ENCODE results near the gene AGBL1. TPM values are rescaled to one million over a fixed set of nuclear protein-coding genes. Genes with fewer than 3 reads are reported as not detected.

Gene AGBL1
- total RNA-seq, 1 donor from 2014 or later, result 0.14 TPM

- Mint-ChIP-seq H3K9me3 (no peaks in the 10 kb centered on the region), H3K4me1 (ENCODE audit: low read depth) (no peaks in the 10 kb centered on the region), H3K4me3 (ENCODE audit: low read depth) (no peak overlapping the region), H3K36me3 (ENCODE audit: low read depth) (no peaks in the 10 kb centered on the region), H3K27ac (no peak overlapping the region), H3K27me3 (ENCODE audit: low read depth) (peaks cover 1% of the 10 kb centered on the region)
- DNase-seq (ENCODE audit: low spot score), result no peak
- intact Hi-C loops (cut with micrococcal nuclease), result no loop called here
Measured at GRCh38 chr15:86919581-86919980, 839.9 kb downstream of the AGBL1 start.

- H3K36me3 Mint-ChIP-seq (ENCODE audit: low read depth), result no peaks in the 10 kb centered on the region
- H3K27ac Mint-ChIP-seq, result no peak overlapping the region
- intact Hi-C loops (cut with micrococcal nuclease), result no loop called here
- no peaks in the 10 kb centered on the region for H3K27me3 Mint-ChIP-seq (ENCODE audit: low read depth)
- H3K4me1 Mint-ChIP-seq (ENCODE audit: low read depth), result no peaks in the 10 kb centered on the region
- H3K4me3 Mint-ChIP-seq (ENCODE audit: low read depth), result no peak overlapping the region
- no peaks in the 10 kb centered on the region for H3K9me3 Mint-ChIP-seq
- DNase-seq (ENCODE audit: low spot score), result no peak
Measured at GRCh38 chr15:86929461-86929860, 849.8 kb downstream of the AGBL1 start.

GRCh38 chr15:86932456-86932855, 852.8 kb downstream of the AGBL1 start:
- intact Hi-C loops (cut with micrococcal nuclease), result no loop called here
- Mint-ChIP-seq H3K27me3 (ENCODE audit: low read depth) (no peaks in the 10 kb centered on the region), H3K9me3 (no peaks in the 10 kb centered on the region), H3K4me3 (ENCODE audit: low read depth) (no peak overlapping the region), H3K27ac (no peak overlapping the region), H3K36me3 (ENCODE audit: low read depth) (no peaks in the 10 kb centered on the region), H3K4me1 (ENCODE audit: low read depth) (no peaks in the 10 kb centered on the region)
- no peak for DNase-seq (ENCODE audit: low spot score)

GRCh38 chr15:86935841-86936240, 856.2 kb downstream of the AGBL1 start:
- no peaks in the 10 kb centered on the region for H3K4me1 Mint-ChIP-seq (ENCODE audit: low read depth)
- intact Hi-C loops (cut with micrococcal nuclease), result no loop called here
- H3K36me3 Mint-ChIP-seq (ENCODE audit: low read depth), result no peaks in the 10 kb centered on the region
- H3K4me3 Mint-ChIP-seq (ENCODE audit: low read depth), result no peak overlapping the region
- H3K27me3 Mint-ChIP-seq (ENCODE audit: low read depth), result no peaks in the 10 kb centered on the region
- H3K27ac Mint-ChIP-seq, result no peak overlapping the region
- no peaks in the 10 kb centered on the region for H3K9me3 Mint-ChIP-seq
- no peak for DNase-seq (ENCODE audit: low spot score)

GRCh38 chr15:86942285-86942684, 862.6 kb downstream of the AGBL1 start:
- intact Hi-C loops (cut with micrococcal nuclease), result no loop called here
- Mint-ChIP-seq H3K27ac (no peak overlapping the region), H3K9me3 (no peaks in the 10 kb centered on the region), H3K36me3 (ENCODE audit: low read depth) (no peaks in the 10 kb centered on the region), H3K4me3 (ENCODE audit: low read depth) (no peak overlapping the region), H3K27me3 (ENCODE audit: low read depth) (no peaks in the 10 kb centered on the region), H3K4me1 (ENCODE audit: low read depth) (peaks cover 1% of the 10 kb centered on the region)
- no peak for DNase-seq (ENCODE audit: low spot score)

- H3K9me3 Mint-ChIP-seq, result no peaks in the 10 kb centered on the region
- no peaks in the 10 kb centered on the region for H3K4me1 Mint-ChIP-seq (ENCODE audit: low read depth)
- no peak overlapping the region for H3K27ac Mint-ChIP-seq
- intact Hi-C loops (cut with micrococcal nuclease), result no loop called here
- no peaks in the 10 kb centered on the region for H3K27me3 Mint-ChIP-seq (ENCODE audit: low read depth)
- H3K4me3 Mint-ChIP-seq (ENCODE audit: low read depth), result no peak overlapping the region
- no peaks in the 10 kb centered on the region for H3K36me3 Mint-ChIP-seq (ENCODE audit: low read depth)
- DNase-seq (ENCODE audit: low spot score), result no peak
Measured at GRCh38 chr15:86948719-86949118, 869.0 kb downstream of the AGBL1 start.

GRCh38 chr15:86959254-86959653, 879.6 kb downstream of the AGBL1 start:
- H3K27ac Mint-ChIP-seq, result no peak overlapping the region

GRCh38 chr15:86961669-86962068, 882.0 kb downstream of the AGBL1 start:
- no peak for DNase-seq (ENCODE audit: low spot score)

More at GRCh38 chr15:86959254-86959653, 879.6 kb downstream of the AGBL1 start:
- no peak overlapping the region for H3K4me3 Mint-ChIP-seq (ENCODE audit: low read depth)
- H3K9me3 Mint-ChIP-seq, result no peaks in the 10 kb centered on the region
- intact Hi-C loops (cut with micrococcal nuclease), result no loop called here
- H3K36me3 Mint-ChIP-seq (ENCODE audit: low read depth), result no peaks in the 10 kb centered on the region
- DNase-seq (ENCODE audit: low spot score), result no peak
- no peaks in the 10 kb centered on the region for H3K27me3 Mint-ChIP-seq (ENCODE audit: low read depth)
- H3K4me1 Mint-ChIP-seq (ENCODE audit: low read depth), result no peaks in the 10 kb centered on the region

GRCh38 chr15:86964271-86964670, 884.6 kb downstream of the AGBL1 start:
- Mint-ChIP-seq H3K4me3 (ENCODE audit: low read depth) (no peak overlapping the region), H3K27ac (no peak overlapping the region), H3K4me1 (ENCODE audit: low read depth) (no peaks in the 10 kb centered on the region), H3K27me3 (ENCODE audit: low read depth) (no peaks in the 10 kb centered on the region), H3K9me3 (no peaks in the 10 kb centered on the region), H3K36me3 (ENCODE audit: low read depth) (no peaks in the 10 kb centered on the region)
- DNase-seq (ENCODE audit: low spot score), result no peak
- intact Hi-C loops (cut with micrococcal nuclease), result no loop called here

More at GRCh38 chr15:86961669-86962068, 882.0 kb downstream of the AGBL1 start:
- Mint-ChIP-seq H3K4me3 (ENCODE audit: low read depth) (no peak overlapping the region), H3K36me3 (ENCODE audit: low read depth) (no peaks in the 10 kb centered on the region), H3K27ac (no peak overlapping the region), H3K9me3 (no peaks in the 10 kb centered on the region), H3K27me3 (ENCODE audit: low read depth) (no peaks in the 10 kb centered on the region), H3K4me1 (ENCODE audit: low read depth) (no peaks in the 10 kb centered on the region)
- intact Hi-C loops (cut with micrococcal nuclease), result no loop called here

- H3K9me3 Mint-ChIP-seq, result no peaks in the 10 kb centered on the region
- H3K4me1 Mint-ChIP-seq (ENCODE audit: low read depth), result no peaks in the 10 kb centered on the region
- no peak overlapping the region for H3K4me3 Mint-ChIP-seq (ENCODE audit: low read depth)
- no peaks in the 10 kb centered on the region for H3K36me3 Mint-ChIP-seq (ENCODE audit: low read depth)
- intact Hi-C loops (cut with micrococcal nuclease), result no loop called here
- no peak overlapping the region for H3K27ac Mint-ChIP-seq
- no peak for DNase-seq (ENCODE audit: low spot score)
- H3K27me3 Mint-ChIP-seq (ENCODE audit: low read depth), result no peaks in the 10 kb centered on the region
Measured at GRCh38 chr15:86968244-86968643, 888.6 kb downstream of the AGBL1 start.

- no peaks in the 10 kb centered on the region for H3K9me3 Mint-ChIP-seq
- intact Hi-C loops (cut with micrococcal nuclease), result no loop called here
- H3K27me3 Mint-ChIP-seq (ENCODE audit: low read depth), result no peaks in the 10 kb centered on the region
- no peaks in the 10 kb centered on the region for H3K4me1 Mint-ChIP-seq (ENCODE audit: low read depth)
- no peaks in the 10 kb centered on the region for H3K36me3 Mint-ChIP-seq (ENCODE audit: low read depth)
- no peak for DNase-seq (ENCODE audit: low spot score)
- no peak overlapping the region for H3K4me3 Mint-ChIP-seq (ENCODE audit: low read depth)
- H3K27ac Mint-ChIP-seq, result no peak overlapping the region
Measured at GRCh38 chr15:86969364-86969763, 889.7 kb downstream of the AGBL1 start.

GRCh38 chr15:86973284-86973844, 893.7 kb downstream of the AGBL1 start:
- Mint-ChIP-seq H3K9me3 (no peaks in the 10 kb centered on the region), H3K27me3 (ENCODE audit: low read depth) (no peaks in the 10 kb centered on the region), H3K36me3 (ENCODE audit: low read depth) (no peaks in the 10 kb centered on the region), H3K4me1 (ENCODE audit: low read depth) (no peaks in the 10 kb centered on the region), H3K27ac (no peak overlapping the region), H3K4me3 (ENCODE audit: low read depth) (no peak overlapping the region)
- no peak for DNase-seq (ENCODE audit: low spot score)
- intact Hi-C loops (cut with micrococcal nuclease), result no loop called here

GRCh38 chr15:86988033-86988432, 908.4 kb downstream of the AGBL1 start:
- intact Hi-C loops (cut with micrococcal nuclease), result no loop called here
- DNase-seq (ENCODE audit: low spot score), result no peak
- no peaks in the 10 kb centered on the region for H3K36me3 Mint-ChIP-seq (ENCODE audit: low read depth)
- no peaks in the 10 kb centered on the region for H3K4me1 Mint-ChIP-seq (ENCODE audit: low read depth)
- no peak overlapping the region for H3K27ac Mint-ChIP-seq
- no peak overlapping the region for H3K4me3 Mint-ChIP-seq (ENCODE audit: low read depth)
- H3K9me3 Mint-ChIP-seq, result no peaks in the 10 kb centered on the region
- no peaks in the 10 kb centered on the region for H3K27me3 Mint-ChIP-seq (ENCODE audit: low read depth)

- Mint-ChIP-seq H3K27ac (no peak overlapping the region), H3K9me3 (peaks cover 26% of the 10 kb centered on the region), H3K4me3 (ENCODE audit: low read depth) (no peak overlapping the region), H3K4me1 (ENCODE audit: low read depth) (no peaks in the 10 kb centered on the region), H3K36me3 (ENCODE audit: low read depth) (no peaks in the 10 kb centered on the region), H3K27me3 (ENCODE audit: low read depth) (no peaks in the 10 kb centered on the region)
- intact Hi-C loops (cut with micrococcal nuclease), result no loop called here
- no peak for DNase-seq (ENCODE audit: low spot score)
Measured at GRCh38 chr15:87021751-87022150, 942.1 kb downstream of the AGBL1 start.
